ENCODE measurements around the gene RHEBL1.
A peak's percentile ranks its signal among the peaks of the same experiment; 100 is the strongest.

DNA sequence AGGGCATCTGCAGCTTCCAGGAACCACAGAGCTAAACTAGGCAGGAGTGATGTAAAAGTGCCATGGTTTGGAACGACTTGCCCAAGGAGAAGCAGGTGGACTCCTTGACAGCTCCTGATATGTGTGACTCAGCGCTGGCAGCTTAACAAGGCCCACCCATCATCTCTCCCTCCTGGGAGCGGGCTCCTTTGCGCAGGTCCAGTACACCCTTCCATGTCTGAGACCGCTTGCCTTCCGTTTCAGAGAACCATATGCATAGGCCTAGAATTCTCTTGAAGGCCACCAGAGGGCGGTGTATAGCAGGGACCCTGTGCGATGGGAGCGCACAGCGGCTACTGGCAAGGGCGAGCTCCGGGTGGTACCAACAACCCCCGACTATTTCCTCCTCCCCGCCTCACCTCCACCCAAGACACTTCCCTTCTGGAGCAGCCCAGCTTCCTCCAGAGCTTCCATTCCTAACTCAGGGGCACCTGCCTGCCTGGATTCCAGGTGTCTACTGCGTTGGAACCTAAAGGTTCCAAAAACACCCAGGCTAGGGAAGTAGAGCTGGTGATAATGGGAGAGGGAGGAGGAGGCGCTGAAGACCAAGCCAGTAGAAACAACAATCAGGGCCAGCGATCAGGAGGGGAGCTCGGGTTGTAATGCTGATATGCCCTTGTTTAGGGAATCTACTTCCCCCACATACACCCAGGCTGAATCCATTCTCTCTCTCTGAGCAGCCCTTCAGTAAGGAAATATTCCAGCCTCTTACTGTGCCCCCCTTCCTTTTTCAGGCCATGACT lies 18.6 kb upstream of the RHEBL1 start:
- TF ChIP-seq, protein P1, sequence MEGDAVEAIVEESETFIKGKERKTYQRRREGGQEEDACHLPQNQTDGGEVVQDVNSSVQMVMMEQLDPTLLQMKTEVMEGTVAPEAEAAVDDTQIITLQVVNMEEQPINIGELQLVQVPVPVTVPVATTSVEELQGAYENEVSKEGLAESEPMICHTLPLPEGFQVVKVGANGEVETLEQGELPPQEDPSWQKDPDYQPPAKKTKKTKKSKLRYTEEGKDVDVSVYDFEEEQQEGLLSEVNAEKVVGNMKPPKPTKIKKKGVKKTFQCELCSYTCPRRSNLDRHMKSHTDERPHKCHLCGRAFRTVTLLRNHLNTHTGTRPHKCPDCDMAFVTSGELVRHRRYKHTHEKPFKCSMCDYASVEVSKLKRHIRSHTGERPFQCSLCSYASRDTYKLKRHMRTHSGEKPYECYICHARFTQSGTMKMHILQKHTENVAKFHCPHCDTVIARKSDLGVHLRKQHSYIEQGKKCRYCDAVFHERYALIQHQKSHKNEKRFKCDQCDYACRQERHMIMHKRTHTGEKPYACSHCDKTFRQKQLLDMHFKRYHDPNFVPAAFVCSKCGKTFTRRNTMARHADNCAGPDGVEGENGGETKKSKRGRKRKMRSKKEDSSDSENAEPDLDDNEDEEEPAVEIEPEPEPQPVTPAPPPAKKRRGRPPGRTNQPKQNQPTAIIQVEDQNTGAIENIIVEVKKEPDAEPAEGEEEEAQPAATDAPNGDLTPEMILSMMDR (IDR thresholded peaks at IDR 0.05) = peak; percentile 63 to 74 (median 70)
- no peak for TF ChIP-seq POLR2A (IDR thresholded peaks at IDR 0.05)

All from breast epithelium (tissue), 3 donors.